ENCODE measurements around the gene SMOC2.
A peak's percentile ranks its signal among the peaks of the same experiment; 100 is the strongest.

SMOC2 gene

GRCh38 chr6:168415993-168416530 is 24.9 kb upstream of the SMOC2 start:
- DNase-seq, result no peak

GRCh38 chr6:168416531-168416930 is 24.5 kb upstream of the SMOC2 start:
- DNase-seq, result no peak

GRCh38 chr6:168417191-168417590 is 23.8 kb upstream of the SMOC2 start:
- peak; percentile 84 for DNase-seq

- no peak for DNase-seq
Observed at GRCh38 chr6:168417679-168418557, 23.1 kb upstream of the SMOC2 start.

- DNase-seq, result no peak
Observed at GRCh38 chr6:168418711-168419121, 22.3 kb upstream of the SMOC2 start.

- no peak for DNase-seq
Observed at GRCh38 chr6:168419569-168419968, 21.4 kb upstream of the SMOC2 start.

- DNase-seq, result no peak
Observed at GRCh38 chr6:168420084-168420483, 20.9 kb upstream of the SMOC2 start.

GRCh38 chr6:168420706-168421105 is 20.3 kb upstream of the SMOC2 start:
- no peak for DNase-seq

- DNase-seq, result no peak
Observed at GRCh38 chr6:168427184-168427583, 13.8 kb upstream of the SMOC2 start.

- DNase-seq, result peak; percentile 65
Observed at GRCh38 chr6:168428052-168428826, 12.7 kb upstream of the SMOC2 start.

GRCh38 chr6:168428863-168429262 is 12.1 kb upstream of the SMOC2 start:
- DNase-seq, result no peak

GRCh38 chr6:168432196-168432595 is 8.8 kb upstream of the SMOC2 start:
- DNase-seq, result no peak

- no peak for DNase-seq
Observed at GRCh38 chr6:168433898-168434297, 7.1 kb upstream of the SMOC2 start.

GRCh38 chr6:168434505-168434904 is 6.5 kb upstream of the SMOC2 start:
- DNase-seq, result no peak

- DNase-seq, result no peak
Observed at GRCh38 chr6:168437751-168438150, 3.2 kb upstream of the SMOC2 start.

GRCh38 chr6:168438783-168439520 is 2.0 kb upstream of the SMOC2 start:
- no peak for DNase-seq

GRCh38 chr6:168439794-168440450 is 1.1 kb upstream of the SMOC2 start:
- no peak for DNase-seq

- peak; percentile 58 for DNase-seq
Observed at GRCh38 chr6:168441434-168442391, 729 bp downstream of the SMOC2 start.

GRCh38 chr6:168442646-168443045 is 1.7 kb downstream of the SMOC2 start:
- DNase-seq, result peak; percentile 17

GRCh38 chr6:168447282-168447681 is 6.3 kb downstream of the SMOC2 start:
- DNase-seq, result no peak

GRCh38 chr6:168447700-168448099 is 6.7 kb downstream of the SMOC2 start:
- no peak for DNase-seq

Data from NCI-H146 (cell line).